HEK293 (cell line): ENCODE results near the gene ANKRD40.

Experiments
- MYNN ChIP-seq: fragments of 450-650 bp; formaldehyde crosslinking; IDR thresholded peaks from 2 replicates; pipeline ENCODE4 v1.5.1; 2016; ENCODE audit warnings: missing biosample characterization, missing genetic modification characterization, borderline replicate concordance
- SP7 ChIP-seq: fragments of 450-650 bp; formaldehyde crosslinking; IDR thresholded peaks from 2 replicates; pipeline ENCODE4 v1.5.1; 2016; ENCODE audit warnings: missing biosample characterization, missing genetic modification characterization
- ZBTB17 ChIP-seq: fragments of 450-650 bp; formaldehyde crosslinking; IDR thresholded peaks from 2 replicates; pipeline ENCODE4 v1.5.1; 2016; ENCODE audit warnings: missing biosample characterization, missing genetic modification characterization
- ZNF302 ChIP-seq: fragments of 450-650 bp; formaldehyde crosslinking; IDR thresholded peaks from 2 replicates; pipeline ENCODE4 v1.5.1; 2016; ENCODE audit warnings: missing biosample characterization, missing genetic modification characterization, low read depth
- ZNF426 ChIP-seq: fragments of 450-650 bp; formaldehyde crosslinking; IDR thresholded peaks from 2 replicates; pipeline ENCODE4 v1.5.1; 2017; ENCODE audit warnings: missing biosample characterization, missing genetic modification characterization, mild to moderate bottlenecking, inconsistent platforms, moderate library complexity
- ZNF621 ChIP-seq: fragments of 450-650 bp; formaldehyde crosslinking; IDR thresholded peaks from 2 replicates; pipeline ENCODE4 v1.5.1; 2017; ENCODE audit warnings: missing biosample characterization, missing genetic modification characterization
- ZNF658 ChIP-seq: fragments of 450-650 bp; formaldehyde crosslinking; IDR thresholded peaks from 2 replicates; pipeline ENCODE4; 2016; ENCODE audit warnings: missing biosample characterization, missing genetic modification characterization
- ZNF830 ChIP-seq: fragments of 450-650 bp; IDR thresholded peaks from 2 replicates; pipeline ENCODE4 v1.5.0; 2018; ENCODE audit warnings: missing biosample characterization, missing genetic modification characterization, low read depth, mild to moderate bottlenecking, moderate library complexity
- TF ChIP-seq, protein P1 (sequence below): fragments of 450-650 bp; formaldehyde crosslinking; IDR thresholded peaks from 2 replicates; pipeline ENCODE4 v1.5.1; 2016; ENCODE audit warnings: missing biosample characterization, missing genetic modification characterization
- TF ChIP-seq, protein P2 (sequence below): fragments of 450-650 bp; formaldehyde crosslinking; IDR thresholded peaks from 2 replicates; pipeline ENCODE4 v1.5.1; 2017; ENCODE audit warnings: missing biosample characterization, missing genetic modification characterization
- TF ChIP-seq, protein P3 (sequence below): fragments of 450-650 bp; formaldehyde crosslinking; conservative IDR thresholded peaks from 2 replicates; pipeline ENCODE4 v1.5.1; 2016; ENCODE audit warnings: low read depth, missing biosample characterization, missing genetic modification characterization

DNA sequence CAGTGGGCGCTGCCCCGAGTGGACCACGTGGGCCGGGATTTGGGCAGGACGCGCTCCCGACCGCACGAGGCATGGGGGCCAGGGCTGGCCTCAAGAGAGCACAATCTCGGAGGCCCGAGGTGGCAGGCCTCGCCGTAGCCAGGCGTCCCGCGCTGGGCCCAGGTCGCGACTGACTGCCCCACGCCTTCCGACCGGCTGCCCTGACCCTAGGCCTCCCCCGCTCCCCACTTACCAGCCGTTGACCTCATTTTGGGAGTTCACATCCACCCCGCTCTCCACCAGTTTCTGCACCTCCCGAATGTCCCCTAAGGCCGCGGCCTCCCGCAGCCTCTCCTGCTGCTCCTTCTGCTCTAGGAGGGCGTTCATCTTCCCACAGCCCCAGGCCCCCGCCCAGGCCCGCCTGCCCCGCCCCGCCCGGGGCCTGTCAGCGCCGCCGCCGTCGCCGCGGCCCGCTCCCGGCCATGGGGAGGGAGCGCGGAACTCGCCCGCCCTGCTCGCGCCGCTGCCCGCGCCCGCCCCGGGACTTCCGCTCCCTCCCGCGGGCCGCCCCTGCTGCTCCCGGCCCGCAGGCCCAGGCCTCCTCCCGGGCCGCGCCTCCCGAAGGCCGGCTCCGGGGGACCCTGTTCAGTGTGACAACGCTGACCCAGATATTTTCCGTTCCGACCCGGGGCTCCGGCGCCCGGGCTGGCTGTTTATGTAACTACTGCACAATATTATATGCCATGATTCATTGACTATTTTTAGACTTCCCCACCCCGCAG lies at the start of gene ANKRD40:
- TF ChIP-seq ZNF830 (tag by site-specific recombination) (no peak), SP7 (tag by site-specific recombination) (peak; percentile 6), ZNF658 (tag by site-specific recombination) (no peak), ZNF426 (no peak), ZNF621 (tag by site-specific recombination) (no peak), ZNF302 (tag by site-specific recombination) (no peak), ZBTB17 (tag by site-specific recombination) (peak; percentile 18), MYNN (tag by site-specific recombination) (0 out of 2 replicates have a peak, but pooled peaks have one; percentile 56)
- TF ChIP-seq, protein P1, sequence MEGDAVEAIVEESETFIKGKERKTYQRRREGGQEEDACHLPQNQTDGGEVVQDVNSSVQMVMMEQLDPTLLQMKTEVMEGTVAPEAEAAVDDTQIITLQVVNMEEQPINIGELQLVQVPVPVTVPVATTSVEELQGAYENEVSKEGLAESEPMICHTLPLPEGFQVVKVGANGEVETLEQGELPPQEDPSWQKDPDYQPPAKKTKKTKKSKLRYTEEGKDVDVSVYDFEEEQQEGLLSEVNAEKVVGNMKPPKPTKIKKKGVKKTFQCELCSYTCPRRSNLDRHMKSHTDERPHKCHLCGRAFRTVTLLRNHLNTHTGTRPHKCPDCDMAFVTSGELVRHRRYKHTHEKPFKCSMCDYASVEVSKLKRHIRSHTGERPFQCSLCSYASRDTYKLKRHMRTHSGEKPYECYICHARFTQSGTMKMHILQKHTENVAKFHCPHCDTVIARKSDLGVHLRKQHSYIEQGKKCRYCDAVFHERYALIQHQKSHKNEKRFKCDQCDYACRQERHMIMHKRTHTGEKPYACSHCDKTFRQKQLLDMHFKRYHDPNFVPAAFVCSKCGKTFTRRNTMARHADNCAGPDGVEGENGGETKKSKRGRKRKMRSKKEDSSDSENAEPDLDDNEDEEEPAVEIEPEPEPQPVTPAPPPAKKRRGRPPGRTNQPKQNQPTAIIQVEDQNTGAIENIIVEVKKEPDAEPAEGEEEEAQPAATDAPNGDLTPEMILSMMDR (tag by site-specific recombination) = peak; percentile 28; the same call in 1 of the 2 replicates
- TF ChIP-seq, protein P2, sequence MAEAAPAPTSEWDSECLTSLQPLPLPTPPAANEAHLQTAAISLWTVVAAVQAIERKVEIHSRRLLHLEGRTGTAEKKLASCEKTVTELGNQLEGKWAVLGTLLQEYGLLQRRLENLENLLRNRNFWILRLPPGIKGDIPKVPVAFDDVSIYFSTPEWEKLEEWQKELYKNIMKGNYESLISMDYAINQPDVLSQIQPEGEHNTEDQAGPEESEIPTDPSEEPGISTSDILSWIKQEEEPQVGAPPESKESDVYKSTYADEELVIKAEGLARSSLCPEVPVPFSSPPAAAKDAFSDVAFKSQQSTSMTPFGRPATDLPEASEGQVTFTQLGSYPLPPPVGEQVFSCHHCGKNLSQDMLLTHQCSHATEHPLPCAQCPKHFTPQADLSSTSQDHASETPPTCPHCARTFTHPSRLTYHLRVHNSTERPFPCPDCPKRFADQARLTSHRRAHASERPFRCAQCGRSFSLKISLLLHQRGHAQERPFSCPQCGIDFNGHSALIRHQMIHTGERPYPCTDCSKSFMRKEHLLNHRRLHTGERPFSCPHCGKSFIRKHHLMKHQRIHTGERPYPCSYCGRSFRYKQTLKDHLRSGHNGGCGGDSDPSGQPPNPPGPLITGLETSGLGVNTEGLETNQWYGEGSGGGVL (tag by site-specific recombination) = peak; percentile 54
- TF ChIP-seq, protein P3, sequence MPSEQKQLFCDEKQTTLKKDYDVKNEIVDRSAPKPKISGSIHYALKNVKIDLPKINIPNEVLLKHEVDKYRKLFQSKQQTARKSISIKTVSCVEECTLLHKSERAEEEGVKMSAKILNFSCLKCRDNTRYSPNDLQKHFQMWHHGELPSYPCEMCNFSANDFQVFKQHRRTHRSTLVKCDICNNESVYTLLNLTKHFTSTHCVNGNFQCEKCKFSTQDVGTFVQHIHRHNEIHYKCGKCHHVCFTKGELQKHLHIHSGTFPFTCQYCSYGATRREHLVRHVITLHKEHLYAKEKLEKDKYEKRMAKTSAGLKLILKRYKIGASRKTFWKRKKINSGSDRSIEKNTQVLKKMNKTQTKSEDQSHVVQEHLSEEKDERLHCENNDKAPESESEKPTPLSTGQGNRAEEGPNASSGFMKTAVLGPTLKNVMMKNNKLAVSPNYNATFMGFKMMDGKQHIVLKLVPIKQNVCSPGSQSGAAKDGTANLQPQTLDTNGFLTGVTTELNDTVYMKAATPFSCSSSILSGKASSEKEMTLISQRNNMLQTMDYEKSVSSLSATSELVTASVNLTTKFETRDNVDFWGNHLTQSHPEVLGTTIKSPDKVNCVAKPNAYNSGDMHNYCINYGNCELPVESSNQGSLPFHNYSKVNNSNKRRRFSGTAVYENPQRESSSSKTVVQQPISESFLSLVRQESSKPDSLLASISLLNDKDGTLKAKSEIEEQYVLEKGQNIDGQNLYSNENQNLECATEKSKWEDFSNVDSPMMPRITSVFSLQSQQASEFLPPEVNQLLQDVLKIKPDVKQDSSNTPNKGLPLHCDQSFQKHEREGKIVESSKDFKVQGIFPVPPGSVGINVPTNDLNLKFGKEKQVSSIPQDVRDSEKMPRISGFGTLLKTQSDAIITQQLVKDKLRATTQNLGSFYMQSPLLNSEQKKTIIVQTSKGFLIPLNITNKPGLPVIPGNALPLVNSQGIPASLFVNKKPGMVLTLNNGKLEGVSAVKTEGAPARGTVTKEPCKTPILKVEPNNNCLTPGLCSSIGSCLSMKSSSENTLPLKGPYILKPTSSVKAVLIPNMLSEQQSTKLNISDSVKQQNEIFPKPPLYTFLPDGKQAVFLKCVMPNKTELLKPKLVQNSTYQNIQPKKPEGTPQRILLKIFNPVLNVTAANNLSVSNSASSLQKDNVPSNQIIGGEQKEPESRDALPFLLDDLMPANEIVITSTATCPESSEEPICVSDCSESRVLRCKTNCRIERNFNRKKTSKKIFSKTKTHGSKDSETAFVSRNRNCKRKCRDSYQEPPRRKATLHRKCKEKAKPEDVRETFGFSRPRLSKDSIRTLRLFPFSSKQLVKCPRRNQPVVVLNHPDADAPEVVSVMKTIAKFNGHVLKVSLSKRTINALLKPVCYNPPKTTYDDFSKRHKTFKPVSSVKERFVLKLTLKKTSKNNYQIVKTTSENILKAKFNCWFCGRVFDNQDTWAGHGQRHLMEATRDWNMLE = peak; percentile 35; the same call in 1 of the 2 replicates
